ENCODE results near the gene MARCHF4. TPM values are rescaled to one million over a fixed set of nuclear protein-coding genes. Genes with fewer than 3 reads are reported as not detected.

MARCHF4 gene, protein sequence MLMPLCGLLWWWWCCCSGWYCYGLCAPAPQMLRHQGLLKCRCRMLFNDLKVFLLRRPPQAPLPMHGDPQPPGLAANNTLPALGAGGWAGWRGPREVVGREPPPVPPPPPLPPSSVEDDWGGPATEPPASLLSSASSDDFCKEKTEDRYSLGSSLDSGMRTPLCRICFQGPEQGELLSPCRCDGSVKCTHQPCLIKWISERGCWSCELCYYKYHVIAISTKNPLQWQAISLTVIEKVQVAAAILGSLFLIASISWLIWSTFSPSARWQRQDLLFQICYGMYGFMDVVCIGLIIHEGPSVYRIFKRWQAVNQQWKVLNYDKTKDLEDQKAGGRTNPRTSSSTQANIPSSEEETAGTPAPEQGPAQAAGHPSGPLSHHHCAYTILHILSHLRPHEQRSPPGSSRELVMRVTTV
- not detected for total RNA-seq

DNA sequence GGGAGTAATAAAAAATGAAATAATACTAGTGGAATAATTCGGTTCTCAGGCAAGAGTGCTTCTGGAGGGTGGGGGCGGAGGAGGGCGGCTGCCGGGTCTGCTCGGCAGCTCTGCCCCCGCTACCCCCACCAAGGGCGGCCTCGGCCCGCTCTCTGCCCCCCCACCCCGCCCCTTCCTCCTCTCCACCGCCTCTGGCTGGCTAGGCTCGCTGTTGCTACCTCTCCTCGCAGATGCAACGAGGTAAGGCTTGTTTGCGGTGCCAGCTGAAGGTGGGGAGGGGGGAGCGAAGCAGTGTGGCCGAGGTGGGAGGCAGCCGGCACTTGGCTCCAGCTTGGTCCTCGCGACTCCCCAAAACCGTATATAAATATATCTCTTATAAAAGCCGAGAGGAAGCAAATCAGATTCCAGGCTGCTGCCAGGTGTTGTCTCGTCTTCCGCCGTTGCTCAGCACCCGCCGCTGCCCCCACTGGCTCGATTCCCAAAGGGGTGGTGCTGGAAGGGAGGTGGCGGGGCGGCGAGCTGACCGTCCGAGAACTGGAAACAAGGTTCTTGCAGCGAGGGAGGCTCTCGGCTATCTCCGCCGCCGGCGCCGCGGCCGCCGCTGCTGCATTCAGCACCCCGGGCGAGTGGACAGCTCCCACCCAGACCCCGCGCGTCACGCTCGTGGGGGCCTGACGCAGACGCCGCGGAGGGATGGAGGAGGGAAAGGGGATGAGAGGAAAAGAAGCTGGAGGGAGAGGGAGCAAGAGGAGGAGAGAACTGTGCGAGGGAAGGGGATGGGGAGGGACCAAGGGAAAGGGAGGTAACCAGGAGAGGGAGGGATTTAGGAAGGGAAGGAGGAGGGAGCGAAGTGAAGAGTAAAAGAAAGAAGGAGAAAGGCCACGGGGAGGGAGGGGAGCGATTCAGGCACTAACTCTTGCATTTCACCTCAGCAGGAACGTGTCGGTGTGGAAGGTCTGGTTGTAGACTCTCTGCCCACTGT is at the start of gene MARCHF4:
MARCHF4 (minus strand) TSS at position 763 of the 982 bp plus-strand sequence. CDS start 2,223 bp downstream, outside the sequence.
- Mint-ChIP-seq H3K4me3 (no peak within 1 kb of the TSS), H3K27me3 (peaks cover 66% of the 10 kb centered on the region), H3K9me3 (ENCODE audit: low read depth) (no peaks in the 10 kb centered on the region), H3K4me1 (peaks cover 13% of the 10 kb centered on the region), H3K36me3 (no peaks in the 10 kb centered on the region), H3K27ac (no peak within 1 kb of the TSS)
- CTCF ChIA-PET = interaction anchor here (0.9 to 2.3 kb wide), 3 partner anchors 9 to 262 kb away, joined by 3 to 7 read pairs (median 3); no protein-coding TSS in a partner anchor
- DNase-seq (peak; percentile 69), ATAC-seq (peak; percentile 73)

DNA sequence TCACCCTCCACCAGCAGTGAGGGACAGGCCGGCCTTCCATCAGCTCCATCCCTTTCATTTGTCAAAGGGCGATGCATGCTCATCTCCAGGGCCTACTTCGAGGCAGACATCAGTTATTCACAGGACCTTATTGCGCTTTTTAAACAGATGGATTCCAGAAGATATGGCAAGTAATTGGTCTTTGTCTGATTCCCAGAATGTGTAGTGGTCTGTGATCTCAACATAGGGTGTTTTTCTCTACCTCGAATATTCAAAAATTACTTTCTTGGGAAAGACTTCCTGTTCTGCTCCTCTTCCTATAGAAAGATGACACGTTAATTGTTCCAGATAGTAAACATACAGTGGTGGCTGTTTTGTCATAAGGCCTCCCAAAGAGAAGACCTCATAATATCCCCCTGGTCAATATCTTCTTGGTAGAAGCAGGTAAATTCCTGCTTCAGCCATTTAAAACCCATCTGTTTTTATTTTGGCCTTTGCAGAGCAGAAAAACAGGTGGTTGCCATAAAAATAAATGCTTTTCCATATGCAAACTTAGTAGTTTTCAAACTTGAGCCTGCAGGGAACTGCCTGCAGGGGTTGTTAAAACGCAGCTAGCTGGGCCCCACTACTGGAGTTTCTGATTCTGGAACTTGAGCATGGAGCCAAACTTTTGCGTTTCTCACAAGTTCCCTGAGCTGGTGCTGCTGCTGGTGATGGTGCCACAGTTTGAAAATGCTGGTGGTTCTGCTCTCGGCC is 48.3 kb upstream of the MARCHF4 start:
- Mint-ChIP-seq H3K27ac (no peak overlapping the region), H3K36me3 (peaks cover 57% of the 10 kb centered on the region), H3K4me3 (no peak overlapping the region), H3K27me3 (no peaks in the 10 kb centered on the region), H3K4me1 (peaks cover 28% of the 10 kb centered on the region), H3K9me3 (ENCODE audit: low read depth) (peaks cover 3% of the 10 kb centered on the region)
- CTCF ChIA-PET = interaction anchor here (1.2 kb wide), 1 partner anchor 386 kb away, joined by 3 read pairs; no protein-coding TSS in a partner anchor
- DNase-seq (no peak), ATAC-seq (no peak)

DNA sequence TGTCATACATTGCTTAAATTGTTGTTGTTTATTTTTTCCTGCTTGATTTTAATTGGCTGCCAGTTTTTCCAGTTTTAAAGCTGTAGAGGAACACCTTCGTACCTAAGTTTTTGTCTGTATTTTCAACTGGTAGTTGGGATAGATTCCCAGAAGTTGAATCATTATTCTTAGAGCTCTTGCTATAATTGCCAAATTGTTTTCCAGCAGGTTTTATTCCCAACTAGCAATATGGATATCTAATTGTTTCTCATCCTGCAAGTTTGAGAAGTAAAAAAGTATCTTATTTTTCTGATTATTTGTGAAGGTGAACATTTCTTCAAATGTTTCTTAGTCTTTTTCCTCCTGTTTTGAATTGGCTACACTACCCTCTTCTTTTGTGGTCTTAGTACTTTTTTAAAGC is 46.7 kb upstream of the MARCHF4 start:
- Mint-ChIP-seq H3K9me3 (ENCODE audit: low read depth) (no peaks in the 10 kb centered on the region), H3K4me1 (peaks cover 28% of the 10 kb centered on the region), H3K27ac (no peak overlapping the region), H3K4me3 (no peak overlapping the region), H3K36me3 (peaks cover 49% of the 10 kb centered on the region), H3K27me3 (no peaks in the 10 kb centered on the region)
- ATAC-seq (no peak), DNase-seq (no peak)
- CTCF ChIA-PET = interaction anchor here (0.7 to 1.8 kb wide), 4 partner anchors 11 to 385 kb away, joined by 3 to 7 read pairs (median 3); no protein-coding TSS in a partner anchor

DNA sequence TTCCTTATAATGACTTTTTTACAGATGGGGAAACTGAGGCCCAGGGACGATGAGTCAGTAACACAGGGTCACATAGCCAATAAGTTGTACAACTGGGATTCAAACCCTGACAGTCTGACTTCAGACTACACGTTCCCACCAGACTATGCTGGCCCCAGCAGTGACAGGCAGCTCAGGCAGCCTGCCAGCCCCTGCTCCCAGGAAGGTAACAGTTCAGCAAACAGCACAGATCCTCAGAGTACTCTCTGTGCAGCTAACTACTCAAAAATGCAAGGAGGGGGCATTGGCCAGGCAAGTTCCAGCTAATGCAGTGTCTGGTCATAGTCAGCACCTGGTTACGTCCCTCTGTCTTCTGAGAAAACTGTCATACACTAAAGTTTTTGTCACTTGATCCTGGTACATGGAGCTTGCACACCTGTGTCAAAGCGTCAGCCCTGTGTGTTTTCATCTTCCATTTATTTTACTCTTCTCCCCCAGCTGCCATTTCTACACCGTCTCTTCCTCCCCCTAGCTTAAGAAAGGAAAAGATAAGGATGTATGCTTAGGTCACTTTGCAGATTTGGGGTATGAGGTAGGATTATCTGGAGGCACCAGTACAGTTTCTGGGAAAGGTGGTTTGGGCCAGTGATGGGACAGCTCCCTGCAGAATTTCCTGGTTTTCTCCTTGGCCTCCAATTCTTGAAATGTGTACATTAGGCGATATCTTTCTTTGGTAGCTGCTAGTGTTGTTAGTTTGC is 44.5 kb upstream of the MARCHF4 start:
- CTCF ChIA-PET = interaction anchor here (1.7 kb wide), 1 partner anchor 13 kb away, joined by 5 read pairs; no protein-coding TSS in a partner anchor
- Mint-ChIP-seq H3K36me3 (peaks cover 34% of the 10 kb centered on the region), H3K27ac (no peak overlapping the region), H3K4me1 (peaks cover 33% of the 10 kb centered on the region), H3K4me3 (no peak overlapping the region), H3K9me3 (ENCODE audit: low read depth) (no peaks in the 10 kb centered on the region), H3K27me3 (no peaks in the 10 kb centered on the region)
- DNase-seq = no peak
- no peak for ATAC-seq

DNA sequence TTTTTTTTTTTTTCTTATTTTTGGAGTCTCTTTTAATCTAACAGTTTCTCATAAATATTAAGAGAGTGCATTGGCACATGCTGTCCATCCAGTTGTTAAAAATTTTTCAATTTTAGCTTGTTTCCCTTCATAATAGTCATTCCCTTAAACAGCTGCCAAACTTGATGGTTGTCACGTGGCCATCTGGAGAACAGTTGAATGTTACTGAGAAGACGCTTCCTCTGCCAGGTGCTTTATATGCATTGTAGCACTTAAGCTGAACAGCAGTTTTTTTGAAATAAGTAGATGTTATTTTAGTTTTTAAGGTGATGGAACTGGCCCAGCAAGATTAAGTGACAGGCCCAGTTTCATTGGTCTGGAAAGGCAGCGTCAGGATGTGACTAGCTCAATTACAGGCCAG is 43.3 kb upstream of the MARCHF4 start:
- CTCF ChIA-PET = interaction anchor here (0.8 kb wide), 1 partner anchor 65 kb away, joined by 3 read pairs; no protein-coding TSS in a partner anchor
- H3K27ac Mint-ChIP-seq = no peak overlapping the region
- H3K4me1 Mint-ChIP-seq = peaks cover 39% of the 10 kb centered on the region
- ATAC-seq = no peak
- H3K36me3 Mint-ChIP-seq = peaks cover 28% of the 10 kb centered on the region
- no peaks in the 10 kb centered on the region for H3K27me3 Mint-ChIP-seq
- no peak overlapping the region for H3K4me3 Mint-ChIP-seq
- no peaks in the 10 kb centered on the region for H3K9me3 Mint-ChIP-seq (ENCODE audit: low read depth)
- DNase-seq = no peak

DNA sequence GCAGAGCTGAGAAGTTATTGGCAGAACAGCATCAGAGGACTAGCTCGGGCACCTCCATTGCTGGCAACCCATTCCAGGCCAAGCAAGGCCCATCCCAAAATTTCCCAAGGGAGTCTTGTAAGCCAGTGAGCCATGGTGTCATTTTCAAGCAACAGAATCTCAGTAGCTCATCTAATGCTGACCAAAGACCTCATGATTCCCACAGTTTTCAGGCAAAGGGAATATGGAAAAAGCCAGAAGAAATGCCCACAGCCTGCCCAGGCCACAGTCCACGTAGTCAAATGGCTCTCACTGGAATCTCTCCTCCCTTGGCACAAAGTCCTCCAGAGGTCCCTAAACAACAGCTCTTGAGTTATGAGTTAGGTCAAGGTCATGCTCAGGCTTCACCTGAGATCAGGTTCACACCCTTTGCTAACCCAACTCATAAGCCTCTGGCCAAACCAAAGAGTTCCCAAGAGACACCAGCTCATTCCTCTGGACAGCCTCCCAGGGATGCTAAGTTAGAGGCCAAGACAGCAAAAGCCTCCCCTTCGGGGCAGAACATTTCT is 42.6 kb upstream of the MARCHF4 start:
- ATAC-seq = no peak
- no peaks in the 10 kb centered on the region for H3K9me3 Mint-ChIP-seq (ENCODE audit: low read depth)

DNA sequence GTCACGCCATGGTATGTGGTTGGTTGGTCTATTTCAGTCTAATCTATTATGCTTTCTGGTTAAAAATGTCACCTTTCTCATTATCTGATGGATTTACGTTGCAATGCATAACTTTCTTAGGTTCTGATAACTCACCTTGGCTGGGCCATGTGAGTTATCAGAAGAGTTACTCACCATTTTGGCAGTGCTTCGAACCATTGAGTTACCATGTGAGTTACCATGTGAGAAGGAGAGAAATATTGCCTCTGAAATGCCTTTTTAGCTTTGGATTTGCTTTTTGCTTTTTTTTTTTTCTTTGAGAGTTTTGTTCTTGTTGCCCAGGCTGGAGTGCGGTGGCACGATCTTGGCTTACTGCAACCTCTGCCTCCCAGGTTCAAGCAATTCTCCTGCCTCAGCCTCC is 41.6 kb upstream of the MARCHF4 start:
- peaks cover 18% of the 10 kb centered on the region for H3K36me3 Mint-ChIP-seq
- CTCF ChIA-PET = no interaction called here
- DNase-seq (no peak), ATAC-seq (no peak)
- H3K27me3 Mint-ChIP-seq = peaks cover 4% of the 10 kb centered on the region
- peak overlapping the region; percentile 96 for H3K4me3 Mint-ChIP-seq
- no peaks in the 10 kb centered on the region for H3K9me3 Mint-ChIP-seq (ENCODE audit: low read depth)
- no peak overlapping the region for H3K27ac Mint-ChIP-seq
- peaks cover 39% of the 10 kb centered on the region for H3K4me1 Mint-ChIP-seq

More for the DNA sequence above, 42.6 kb upstream of the MARCHF4 start:
- no peak overlapping the region for H3K27ac Mint-ChIP-seq
- no peak overlapping the region for H3K4me3 Mint-ChIP-seq
- H3K36me3 Mint-ChIP-seq = peaks cover 22% of the 10 kb centered on the region
- no peaks in the 10 kb centered on the region for H3K27me3 Mint-ChIP-seq
- peaks cover 41% of the 10 kb centered on the region for H3K4me1 Mint-ChIP-seq
- CTCF ChIA-PET = interaction anchor here (0.8 kb wide), 1 partner anchor 64 kb away, joined by 3 read pairs; no protein-coding TSS in a partner anchor
- DNase-seq = no peak

DNA sequence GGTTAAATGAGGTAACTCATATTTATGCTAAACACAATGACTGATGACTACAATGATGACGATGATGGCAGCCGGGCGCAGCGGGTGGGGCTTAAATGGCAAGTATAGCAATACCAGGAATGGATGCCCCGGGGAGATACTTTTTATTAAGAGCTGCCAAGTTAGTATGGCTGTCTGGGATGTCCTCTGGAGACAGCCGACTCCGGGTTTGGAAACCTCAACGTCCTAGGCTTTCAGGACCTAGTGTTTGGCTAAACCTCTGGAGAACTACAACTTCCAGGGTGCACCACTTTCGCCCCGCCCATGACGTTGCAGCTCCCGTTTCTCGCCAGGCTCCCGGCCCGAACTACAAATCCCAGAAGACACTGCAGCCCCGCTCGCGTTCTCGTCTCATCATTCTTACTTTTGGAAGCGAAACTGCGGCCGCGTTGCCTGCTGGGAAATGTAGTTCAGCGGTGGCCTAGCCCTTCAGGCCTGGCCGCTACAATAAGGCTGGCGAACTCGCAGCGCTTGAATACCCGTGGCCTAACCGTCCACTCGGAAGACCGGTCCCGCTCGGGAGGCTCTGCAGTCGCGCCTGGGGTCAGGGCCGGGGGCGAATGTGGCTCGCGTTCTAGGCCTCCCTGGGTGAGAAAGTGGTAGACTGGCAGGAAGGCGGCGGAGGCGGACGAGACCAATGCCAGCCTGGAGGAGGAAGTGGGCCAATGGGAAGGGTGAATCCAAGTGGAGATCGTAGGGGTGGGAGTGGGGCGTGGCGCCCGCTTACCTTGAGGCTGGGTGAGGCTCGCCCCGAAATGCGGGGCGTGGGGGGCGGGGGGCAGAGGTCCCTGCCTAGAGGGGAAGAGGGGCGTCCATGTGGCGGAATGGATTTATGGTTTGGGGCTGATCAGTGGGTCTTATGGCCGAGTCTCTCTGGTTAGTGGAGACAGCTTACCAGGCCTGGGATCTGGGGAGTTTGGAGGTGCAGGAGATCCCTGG is 40.0 kb upstream of the MARCHF4 start, which contains the start of gene SMARCAL1:
SMARCAL1 (plus strand) TSS at position 463 of the 978 bp plus-strand sequence. CDS start 2,221 bp downstream, outside the sequence.
- Mint-ChIP-seq H3K9me3 (ENCODE audit: low read depth) (no peaks in the 10 kb centered on the region), H3K27me3 (peaks cover 17% of the 10 kb centered on the region), H3K4me1 (peaks cover 26% of the 10 kb centered on the region), H3K4me3 (peak within 1 kb of the TSS; percentile 96), H3K36me3 (peaks cover 12% of the 10 kb centered on the region), H3K27ac (peak within 1 kb of the TSS; percentile 89)
- CTCF ChIA-PET = interaction anchor here (1.0 kb wide), 4 partner anchors 9 to 215 kb away, joined by 3 to 4 read pairs (median 3); no protein-coding TSS in a partner anchor
- peak; percentile 100 for DNase-seq
- ATAC-seq = peak; percentile 89

DNA sequence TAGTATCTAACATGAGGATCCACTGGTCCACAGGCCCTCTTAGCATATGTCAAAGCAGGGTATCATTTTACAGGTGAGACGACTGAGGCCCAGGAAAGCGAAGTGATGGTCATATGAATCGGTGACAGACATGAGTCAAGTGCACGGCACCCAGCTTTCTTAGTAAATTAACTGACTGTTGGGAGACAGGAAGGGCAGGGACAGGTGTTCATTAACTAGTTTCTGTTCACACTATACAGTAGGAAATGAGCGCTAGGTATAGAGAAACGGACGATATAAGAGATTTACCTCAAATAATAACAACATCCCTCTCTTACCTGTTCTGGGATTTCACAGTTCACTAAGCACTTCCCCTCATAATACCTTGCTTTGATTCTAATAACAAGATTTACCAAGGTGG is 38.3 kb upstream of the MARCHF4 start:
- no peak overlapping the region for H3K4me3 Mint-ChIP-seq
- peaks cover 10% of the 10 kb centered on the region for H3K36me3 Mint-ChIP-seq
- DNase-seq (no peak), ATAC-seq (no peak)
- peaks cover 27% of the 10 kb centered on the region for H3K27me3 Mint-ChIP-seq
- H3K9me3 Mint-ChIP-seq (ENCODE audit: low read depth) = no peaks in the 10 kb centered on the region
- H3K27ac Mint-ChIP-seq = no peak overlapping the region
- H3K4me1 Mint-ChIP-seq = peaks cover 22% of the 10 kb centered on the region
- CTCF ChIA-PET = interaction anchor here (1.2 kb wide), 1 partner anchor 33 kb away, joined by 3 read pairs; no protein-coding TSS in a partner anchor

DNA sequence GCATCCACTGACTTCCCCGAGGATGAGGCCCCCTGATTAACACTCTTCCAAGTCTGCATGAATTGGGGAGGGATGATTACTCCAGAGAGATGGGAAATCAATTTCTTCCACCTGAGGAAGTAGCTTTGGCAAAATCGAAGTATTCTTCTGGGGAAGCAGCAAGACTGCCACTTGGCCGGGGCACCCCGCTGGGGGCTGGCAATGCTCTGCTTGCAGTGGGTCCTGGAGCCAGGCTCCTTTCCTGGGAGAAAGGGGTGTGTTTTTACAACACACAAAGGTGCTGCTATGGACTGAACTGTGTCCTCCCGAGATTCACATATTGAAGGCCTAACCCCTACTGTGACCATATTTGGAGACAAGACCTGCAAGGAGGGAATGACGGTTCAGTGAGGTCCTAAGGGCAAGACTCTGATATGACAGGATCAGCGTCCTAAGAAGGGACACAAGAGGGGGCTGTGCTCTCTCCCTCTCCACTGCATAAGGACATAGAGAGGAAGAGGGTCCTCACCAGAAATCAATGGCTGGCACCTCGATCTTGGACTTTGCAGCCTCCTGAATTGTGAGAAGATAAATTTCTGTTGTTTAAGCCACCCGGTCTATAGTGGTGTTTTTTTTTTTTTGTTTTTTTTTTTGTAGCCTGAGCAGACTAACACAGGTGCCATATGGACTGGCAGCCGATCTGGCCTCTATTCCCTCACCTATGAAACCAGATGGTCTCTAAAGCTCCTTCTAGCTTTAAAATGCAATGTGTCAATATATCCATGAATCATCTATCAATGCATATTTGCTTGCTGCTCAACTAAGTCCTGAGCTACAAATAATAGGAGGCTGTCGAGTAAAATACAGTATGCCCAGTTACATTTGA is 36.4 kb upstream of the MARCHF4 start:
- DNase-seq (no peak), ATAC-seq (no peak)
- peaks cover 2% of the 10 kb centered on the region for H3K36me3 Mint-ChIP-seq
- no peak overlapping the region for H3K27ac Mint-ChIP-seq
- peaks cover 20% of the 10 kb centered on the region for H3K4me1 Mint-ChIP-seq
- no peaks in the 10 kb centered on the region for H3K9me3 Mint-ChIP-seq (ENCODE audit: low read depth)
- H3K4me3 Mint-ChIP-seq = no peak overlapping the region
- peaks cover 29% of the 10 kb centered on the region for H3K27me3 Mint-ChIP-seq
- CTCF ChIA-PET = no interaction called here

All from activated CD8-positive, alpha-beta memory T cell treated with anti-CD3 and anti-CD28 coated beads, Interleukin-2, amount 10 ng/mL, durations not matched to agents 7 days and 5 days (primary cell).